ENCODE results near the gene KCTD10.
A peak's percentile ranks its signal among the peaks of the same experiment; 100 is the strongest.

Gene KCTD10, protein sequence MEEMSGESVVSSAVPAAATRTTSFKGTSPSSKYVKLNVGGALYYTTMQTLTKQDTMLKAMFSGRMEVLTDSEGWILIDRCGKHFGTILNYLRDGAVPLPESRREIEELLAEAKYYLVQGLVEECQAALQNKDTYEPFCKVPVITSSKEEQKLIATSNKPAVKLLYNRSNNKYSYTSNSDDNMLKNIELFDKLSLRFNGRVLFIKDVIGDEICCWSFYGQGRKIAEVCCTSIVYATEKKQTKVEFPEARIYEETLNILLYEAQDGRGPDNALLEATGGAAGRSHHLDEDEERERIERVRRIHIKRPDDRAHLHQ

DNA sequence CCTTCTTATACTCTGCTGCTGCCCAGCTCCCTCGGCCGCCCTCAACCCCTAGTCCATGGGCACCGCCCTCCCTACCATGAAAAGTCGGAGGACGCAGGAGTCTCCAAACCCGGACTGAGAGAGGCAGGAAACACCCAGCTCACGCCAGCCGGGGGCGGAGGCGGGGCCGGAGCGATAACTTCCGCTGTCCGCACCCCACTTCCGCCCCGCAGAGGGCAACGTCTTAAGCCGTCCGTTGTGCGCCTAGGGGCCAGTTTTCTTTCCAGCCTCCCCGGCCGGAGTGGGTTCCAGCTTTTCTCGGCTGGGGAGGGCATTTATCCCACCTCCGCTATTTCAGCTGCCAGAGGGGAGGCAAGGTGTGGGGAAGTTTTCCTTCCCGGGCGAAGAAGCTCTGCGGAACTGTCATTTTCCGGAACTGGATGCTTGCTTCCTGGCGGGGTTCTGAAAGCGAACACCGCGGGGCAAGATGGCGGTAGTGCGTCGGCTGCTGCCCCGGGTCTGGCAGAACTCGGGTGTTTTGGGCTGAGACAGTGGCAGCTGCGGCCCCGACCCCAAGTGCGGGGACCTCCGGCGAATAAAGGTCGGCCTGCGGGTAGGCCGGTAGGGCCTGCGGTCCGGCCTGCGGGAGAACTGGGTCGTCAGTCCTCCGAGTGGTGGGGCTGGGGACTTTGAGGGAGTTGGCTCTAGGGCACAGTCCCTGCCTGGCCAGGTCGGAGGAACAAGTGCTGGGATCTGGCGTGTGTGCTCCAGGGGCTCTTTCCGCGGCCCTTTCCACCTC, at the start of gene KCTD10, which contains the start of gene UBE3B:
Gene KCTD10, minus strand, starts transcription at position 116 of the 778 bp plus-strand sequence. Its CDS starts 38 bp downstream, at position 78.
Gene UBE3B, plus strand, starts transcription at position 450 of the 778 bp plus-strand sequence. CDS start 5,918 bp downstream, outside the sequence.
- peak; percentile 91 for DNase-seq

DNA sequence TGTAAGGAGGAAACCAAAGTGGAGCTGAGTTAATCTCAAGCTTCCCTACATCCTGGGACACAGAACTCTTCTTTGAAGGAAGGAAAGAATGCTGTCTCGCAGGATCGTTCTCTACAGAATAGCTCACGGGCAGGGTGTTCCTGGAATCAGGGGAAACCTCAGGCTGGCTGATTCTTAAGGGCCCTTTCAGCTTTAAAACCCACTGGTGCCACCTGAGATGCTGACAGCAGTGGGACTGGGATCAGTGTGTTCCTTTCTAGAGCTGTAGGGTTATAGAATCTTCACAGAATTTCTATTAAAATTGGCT, 48.1 kb upstream of the KCTD10 start:
- DNase-seq, result no peak

DNA sequence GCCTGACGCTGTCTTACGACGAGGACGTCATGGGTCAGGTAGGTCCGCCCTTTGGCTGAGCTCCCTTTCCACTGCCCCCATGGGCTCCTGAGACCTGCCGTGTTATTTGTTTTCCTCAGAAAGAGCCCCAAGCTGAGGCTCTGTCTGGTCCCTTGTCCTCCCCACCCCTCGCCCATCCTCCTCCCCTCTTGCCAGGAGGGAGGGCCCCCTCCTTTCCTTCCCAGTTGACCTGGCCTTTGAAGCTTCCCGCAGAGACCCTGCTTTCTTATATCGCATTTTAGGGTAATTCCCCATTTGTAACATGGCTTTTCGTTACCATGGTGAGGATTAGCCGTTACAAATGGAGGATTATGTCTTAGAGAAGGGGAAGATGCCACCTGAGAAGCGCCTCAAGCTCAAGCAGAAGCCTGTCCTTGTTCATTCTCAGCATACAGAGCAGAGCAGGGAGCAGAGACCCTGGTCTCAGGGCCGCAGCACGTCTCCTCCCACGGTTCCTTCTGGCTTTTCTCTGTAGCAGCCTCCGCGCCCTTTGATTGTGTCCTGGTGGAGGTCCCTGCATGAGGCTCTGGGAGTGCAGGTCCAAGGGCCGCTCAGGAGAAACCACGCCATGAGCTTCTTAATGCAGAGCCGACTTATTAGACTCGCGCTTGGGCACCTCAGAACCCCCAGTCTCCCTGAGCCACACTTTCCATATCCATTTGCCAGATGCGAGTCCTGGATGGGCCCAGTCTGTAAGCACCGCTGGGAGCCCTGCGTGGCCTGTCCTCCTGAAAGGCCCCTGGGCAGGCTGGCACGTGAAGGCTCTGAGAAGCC, 47.6 kb upstream of the KCTD10 start:
- no peak for DNase-seq

DNA sequence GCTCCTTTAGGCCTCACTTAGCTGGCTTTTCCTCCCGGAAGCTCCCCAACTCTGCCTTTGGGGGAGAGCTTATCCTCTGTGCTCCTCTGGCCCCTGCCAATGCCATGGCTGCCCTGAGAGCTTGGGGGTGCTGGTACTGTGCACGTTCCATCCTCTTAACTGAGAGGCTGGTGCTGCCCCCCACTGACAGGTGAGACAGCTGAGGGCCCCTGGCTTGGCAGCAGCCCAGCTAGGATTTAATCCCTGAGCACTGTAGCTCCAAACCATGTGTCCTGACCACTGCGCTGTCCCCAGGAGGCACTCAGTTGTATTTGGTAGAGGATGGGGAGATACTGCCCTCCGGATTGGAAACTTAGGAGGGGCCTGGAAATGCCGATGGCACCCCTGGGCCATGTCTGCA, 46.4 kb upstream of the KCTD10 start:
- DNase-seq, result no peak

DNA sequence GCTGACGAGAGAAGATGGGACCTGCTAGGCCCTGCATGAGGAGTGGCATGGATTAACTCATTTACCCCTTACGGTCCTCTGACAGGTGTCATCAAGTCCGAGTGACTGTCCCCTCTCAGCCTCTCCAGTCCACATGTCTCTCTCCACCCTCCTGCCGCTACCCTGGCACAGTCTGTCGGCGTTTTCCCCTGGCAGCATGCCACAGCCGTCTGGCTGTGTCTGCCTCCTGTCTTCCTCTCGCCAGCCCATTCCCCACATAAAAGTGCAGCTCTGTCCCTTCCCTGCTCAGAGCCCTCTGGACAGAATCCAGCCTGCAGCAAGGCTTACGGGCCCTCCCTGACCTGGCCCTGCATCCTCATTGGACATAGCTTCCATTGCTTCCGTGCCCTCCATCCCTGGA, 46.0 kb upstream of the KCTD10 start:
- no peak for DNase-seq

DNA sequence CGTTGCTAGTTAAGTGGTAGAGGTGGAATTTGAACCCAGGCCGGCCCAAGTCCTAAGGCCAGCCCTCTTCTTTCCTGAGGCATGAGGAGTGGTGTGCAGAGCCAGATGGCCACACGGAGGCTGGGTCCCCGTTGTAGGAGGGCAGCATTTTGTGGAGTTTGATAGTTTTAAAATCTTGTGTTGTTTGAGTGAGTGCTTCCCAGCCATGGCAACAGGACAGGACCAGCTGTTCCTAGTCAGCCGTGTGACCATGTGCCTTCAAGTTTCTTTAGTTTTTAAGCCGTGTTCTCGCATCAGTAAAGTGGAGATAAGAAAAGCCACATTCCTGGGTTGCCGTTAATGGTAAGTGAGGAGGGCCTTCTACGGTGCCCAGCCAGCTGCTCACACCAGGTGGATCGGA, 44.7 kb upstream of the KCTD10 start:
- no peak for DNase-seq

DNA sequence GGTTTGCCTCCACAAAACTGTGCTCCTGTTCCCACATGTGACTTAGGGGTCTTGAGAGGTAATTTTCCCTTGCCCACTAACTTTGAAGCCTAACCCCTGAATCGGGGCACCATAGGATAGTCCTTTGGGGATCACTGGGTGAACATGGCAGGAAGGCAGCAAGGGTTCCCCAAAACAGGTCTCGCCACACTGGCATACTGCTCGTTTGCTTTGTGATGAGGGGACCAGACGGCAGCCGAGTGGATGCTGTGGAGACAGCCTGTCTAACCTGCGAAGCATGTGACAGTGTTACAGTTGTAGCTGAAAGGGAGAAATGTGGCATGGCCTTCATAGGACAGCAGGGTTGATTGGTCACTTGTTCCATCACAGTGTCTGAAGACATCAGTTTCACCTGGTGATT, 42.7 kb upstream of the KCTD10 start:
- DNase-seq, result no peak

DNA sequence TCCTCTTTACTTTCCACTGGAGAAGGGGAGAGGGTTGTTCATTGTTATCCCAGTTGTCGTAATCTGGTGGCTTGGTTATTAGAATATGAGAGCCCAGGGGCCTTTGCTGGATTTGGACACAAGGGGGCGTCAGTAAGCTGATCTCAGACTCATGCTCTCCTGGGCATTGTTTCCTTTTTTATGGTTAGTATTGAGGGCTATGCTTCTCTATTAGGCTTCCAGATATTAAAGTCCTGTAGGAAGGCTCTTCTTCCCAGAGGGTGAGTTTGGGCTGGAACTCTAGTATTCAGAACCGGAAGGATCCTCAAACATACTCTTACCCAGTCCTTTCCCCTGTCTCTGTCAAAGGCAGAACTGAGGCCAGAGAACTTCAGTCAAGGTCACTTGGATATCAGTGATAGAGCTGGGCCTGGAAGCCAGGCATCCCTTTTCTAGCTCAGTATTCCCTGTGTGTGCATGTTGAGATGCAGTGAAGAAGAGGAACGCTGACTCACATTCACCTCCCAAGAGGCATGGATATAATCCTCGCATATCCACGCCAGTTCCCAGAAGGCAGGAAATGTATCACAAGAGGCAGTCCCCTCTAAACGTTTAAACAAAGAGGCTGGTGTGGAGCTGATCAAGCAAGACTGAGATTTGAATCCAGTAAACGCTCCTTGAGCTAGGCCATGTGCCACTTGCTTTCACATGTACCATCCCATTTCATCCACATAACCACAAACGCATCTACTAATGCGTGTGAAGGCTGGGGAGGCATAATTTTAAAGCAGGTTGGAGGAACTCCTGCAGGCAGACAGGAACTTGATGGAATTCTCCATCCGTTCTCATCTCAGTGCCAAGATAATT, 41.9 kb upstream of the KCTD10 start:
- DNase-seq, result peak; percentile 49

DNA sequence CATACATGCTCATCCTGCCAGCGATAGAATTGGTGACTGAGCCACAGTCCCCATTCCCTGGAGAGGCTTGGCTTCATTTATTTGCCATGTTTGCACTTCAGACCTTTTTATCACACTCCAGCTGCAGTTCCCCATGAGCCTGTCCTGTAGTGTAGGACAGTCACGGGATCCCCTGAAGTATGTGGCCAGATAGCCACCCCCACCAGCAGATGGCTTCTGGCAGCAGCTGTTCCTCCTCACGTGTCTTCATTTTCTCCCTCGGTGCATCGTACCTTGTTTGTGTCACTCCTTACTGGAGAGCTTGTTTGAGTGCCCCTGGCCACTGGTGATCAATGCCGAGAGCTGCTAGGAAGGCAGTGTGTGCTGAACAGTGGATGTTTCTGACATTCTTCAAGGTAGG, 40.5 kb upstream of the KCTD10 start:
- DNase-seq, result no peak

DNA sequence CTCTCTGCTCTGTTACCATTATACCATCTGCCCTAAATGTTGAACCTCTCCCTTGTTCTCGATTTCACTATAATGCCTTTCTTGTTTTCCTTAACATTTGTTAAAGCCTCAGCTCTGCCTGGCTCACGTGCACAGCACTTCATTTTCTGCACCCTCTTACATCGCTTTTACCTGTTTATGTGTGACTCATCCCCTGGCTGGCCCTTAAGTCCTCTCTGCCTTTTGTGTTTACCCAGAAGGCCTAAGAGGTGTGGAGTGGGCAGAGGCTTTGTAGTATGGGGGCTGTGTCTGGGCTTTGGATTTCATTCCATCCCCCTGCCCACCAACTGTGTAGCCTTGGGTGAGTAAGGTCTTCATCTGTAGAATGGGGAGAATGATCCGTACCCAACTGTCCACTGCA, 36.9 kb upstream of the KCTD10 start:
- no peak for DNase-seq

DNA sequence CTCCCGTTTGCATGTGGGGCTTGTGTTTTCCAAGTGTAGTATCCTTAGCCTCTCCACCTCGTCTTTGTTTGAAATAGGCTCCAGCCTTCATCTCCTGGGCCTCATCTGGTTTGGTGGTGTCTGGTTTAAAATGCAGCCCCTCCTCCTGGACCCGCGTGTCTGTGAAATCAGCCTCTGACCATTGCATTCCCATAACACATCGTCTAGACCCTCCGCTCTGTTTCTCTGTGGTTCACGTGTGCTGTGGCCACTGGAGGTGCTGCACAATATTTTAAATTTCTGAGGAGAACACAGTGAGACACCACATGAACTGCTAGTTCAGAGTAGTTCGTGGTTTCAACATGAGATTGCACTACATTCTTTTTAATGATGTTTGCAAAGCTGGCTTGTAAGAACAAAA, 36.0 kb upstream of the KCTD10 start:
- no peak for DNase-seq

DNA sequence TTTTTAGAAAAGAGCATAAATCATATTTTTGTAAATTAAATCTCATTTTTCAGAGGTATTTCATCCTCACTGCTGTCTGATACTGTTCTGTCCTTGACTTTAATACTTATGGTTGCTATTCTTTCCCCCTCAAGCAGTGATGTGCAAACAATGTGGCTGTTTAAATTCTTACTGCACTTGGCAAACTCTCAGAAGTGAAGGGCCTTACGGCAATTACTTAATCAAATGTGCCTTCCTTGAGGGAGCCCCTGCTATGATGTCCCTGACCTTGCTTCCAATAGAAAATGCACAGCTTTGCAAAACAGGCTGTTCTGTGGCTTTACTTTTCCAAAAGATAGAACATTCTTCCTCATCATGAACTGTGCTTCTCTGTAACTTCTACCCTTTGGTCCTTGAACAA, 35.5 kb upstream of the KCTD10 start:
- no peak for DNase-seq

DNA sequence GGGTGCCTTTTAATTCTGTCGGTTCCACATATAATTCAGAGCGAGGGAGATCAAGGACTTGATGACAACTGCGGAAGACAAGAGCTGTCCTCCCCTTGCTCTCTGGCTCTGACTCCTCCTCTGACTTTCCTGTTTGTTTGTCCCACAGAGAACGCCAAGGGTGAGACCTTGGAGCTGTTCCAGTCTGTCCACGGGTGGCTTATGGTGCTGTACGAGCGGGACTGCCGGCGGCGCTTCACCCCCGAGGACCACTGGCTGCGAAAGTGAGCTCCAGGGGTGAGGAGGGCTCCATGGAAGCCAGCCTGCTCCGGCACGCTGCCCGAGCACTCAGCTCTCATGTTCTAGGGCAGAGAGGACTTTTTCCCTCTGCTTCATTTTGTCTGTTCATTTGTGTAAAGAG, 33.1 kb upstream of the KCTD10 start:
- DNase-seq, result no peak

DNA sequence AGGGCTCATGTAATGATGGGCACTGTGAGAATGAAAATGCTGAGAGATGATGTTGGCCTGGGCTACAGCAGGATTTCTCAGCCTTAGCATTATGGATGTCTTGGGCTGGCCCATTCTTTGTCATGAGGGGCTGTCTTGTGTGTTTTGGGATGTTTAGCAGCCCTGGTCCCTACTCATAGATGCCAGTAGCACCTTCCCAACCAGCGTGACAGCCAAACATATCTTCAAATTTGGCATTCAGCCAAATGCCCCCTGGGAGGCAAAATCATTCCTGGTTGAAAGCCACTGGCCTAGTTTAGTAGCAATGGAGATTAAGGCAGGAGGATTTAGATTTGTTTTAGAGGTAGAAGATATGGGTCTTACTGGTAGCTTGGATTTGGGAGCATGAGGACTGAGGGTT, 27.0 kb upstream of the KCTD10 start:
- DNase-seq, result no peak

DNA sequence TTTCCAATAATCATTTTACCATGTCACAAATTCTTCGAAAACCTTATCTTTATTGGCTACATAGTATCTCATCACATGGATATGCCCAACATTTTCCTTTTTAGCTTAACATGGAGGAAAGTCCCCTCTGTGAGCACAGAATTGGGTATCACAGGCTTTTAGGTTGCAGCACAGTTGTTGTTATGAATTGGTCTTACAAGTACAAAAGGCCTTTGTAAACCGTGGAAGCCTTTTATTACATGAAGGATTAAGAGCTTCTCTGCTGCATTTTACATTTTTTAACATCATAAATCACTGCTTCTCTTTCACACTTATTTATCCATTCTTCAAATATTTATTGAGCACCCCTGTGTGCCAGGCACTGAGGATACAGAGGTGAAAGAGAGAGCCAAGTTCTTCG, 26.5 kb upstream of the KCTD10 start:
- no peak for DNase-seq

DNA sequence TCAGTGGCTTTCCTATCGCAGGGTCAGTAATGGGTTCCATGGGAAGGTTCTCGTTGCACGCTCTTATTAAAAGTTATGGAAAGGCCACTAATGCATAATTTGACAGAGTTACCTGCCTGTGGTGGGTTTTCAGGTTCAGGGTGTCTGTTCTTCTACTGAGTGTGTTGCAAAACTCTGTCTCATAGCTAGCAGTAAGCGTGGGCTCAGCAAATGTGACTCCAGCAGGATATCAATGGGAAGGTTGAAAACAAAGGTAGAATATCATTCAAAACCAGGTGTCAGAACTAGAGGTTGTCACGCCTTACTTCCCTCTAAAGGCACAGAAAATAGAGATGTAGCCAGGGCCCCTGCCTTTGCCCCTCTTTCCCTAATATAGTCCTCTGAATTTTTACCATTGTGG, 25.2 kb upstream of the KCTD10 start:
- DNase-seq, result no peak

DNA sequence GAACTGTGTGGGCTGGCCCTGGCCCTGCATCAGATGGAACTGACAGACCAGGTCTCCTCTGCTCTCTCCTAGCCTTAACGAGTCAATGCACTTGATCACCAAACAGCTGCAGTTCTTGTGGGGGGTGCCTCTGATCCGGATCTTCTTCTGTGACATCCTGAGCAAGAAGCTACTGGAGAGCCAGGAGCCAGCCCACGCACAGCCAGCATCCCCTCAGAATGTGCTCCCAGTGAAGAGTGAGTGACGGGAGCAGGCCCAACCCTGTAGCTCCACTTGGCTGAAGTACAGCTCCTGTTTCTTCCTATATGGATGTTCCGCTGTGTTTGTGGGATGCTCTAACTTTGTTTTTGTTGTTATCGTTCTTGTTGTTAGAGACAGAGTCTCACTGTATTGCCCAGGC, 24.2 kb upstream of the KCTD10 start:
- DNase-seq, result no peak

DNA sequence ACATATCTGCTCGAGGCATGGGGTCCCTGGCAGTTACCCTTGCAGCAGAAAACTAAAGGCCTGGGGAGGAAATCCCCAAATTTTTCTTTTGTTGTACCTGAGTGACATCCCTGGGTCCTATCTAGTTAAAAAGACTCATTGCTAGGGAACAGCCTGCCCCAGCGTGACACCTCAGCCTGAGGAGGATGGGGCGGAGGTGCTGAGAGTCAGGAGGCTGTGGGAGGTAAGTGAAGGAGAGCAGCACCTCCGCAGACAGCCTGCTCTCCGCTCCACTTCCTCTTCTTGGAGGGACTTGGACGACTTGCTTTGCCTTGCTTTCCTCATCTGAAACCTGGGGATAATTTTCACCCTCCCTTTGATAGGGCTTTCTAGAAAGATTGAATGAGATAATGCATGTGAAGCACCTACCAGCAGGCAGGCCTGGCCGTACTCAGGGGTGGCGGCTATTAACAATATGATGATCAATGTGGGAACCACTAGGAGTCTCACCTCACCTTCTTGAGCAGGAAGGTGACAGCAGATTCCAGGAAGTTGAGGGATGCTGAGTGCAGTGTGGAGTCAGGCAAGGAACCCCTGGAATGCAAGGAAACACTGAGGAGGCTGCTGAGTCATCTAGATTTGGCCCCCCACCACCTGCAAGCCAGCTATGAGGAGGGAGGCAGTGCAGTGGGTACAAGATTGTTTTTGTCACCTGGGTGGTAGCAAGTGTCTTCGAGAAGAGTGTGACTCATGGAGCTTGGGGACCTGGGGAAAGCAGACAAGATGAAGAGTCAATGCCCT, 23.5 kb upstream of the KCTD10 start:
- DNase-seq, result no peak

DNA sequence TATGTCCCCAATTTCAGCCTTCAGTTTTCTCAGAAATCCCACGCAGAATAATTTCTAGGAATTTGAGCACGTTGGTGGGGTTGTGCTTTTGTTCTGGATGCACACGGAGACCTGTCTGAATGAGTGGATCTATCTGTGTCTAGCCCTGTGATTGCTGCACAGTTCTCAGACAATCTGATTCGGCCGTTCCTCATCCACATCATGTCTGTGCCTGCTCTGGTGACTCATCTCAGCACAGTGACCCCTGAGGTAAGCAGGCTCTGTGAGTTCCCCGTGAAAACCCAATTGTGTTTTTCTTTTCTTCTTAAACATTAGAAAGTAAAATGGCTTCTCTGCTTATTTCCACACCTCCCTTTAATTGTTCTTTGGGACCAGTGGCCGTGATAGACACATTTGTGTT, 20.6 kb upstream of the KCTD10 start:
- no peak for DNase-seq

DNA sequence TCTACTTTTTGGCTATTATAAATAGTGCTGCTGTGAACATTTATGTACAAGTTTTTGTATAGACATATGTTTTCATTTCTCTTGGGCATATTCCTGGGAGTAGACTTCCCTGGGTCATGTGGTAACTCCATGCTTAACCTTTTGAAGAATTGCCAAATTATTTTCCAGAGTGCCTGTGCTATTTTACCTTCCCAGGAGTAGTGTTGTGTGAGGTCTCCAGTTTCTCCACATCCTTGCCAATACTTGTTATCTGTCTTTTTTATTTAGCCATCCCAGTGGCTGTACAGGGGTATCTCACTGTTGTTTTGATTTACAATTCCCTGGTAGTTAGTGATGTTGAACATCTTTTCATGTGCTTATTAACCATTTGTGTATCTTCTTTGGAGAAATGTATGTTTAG, 19.2 kb upstream of the KCTD10 start:
- DNase-seq, result no peak

DNA sequence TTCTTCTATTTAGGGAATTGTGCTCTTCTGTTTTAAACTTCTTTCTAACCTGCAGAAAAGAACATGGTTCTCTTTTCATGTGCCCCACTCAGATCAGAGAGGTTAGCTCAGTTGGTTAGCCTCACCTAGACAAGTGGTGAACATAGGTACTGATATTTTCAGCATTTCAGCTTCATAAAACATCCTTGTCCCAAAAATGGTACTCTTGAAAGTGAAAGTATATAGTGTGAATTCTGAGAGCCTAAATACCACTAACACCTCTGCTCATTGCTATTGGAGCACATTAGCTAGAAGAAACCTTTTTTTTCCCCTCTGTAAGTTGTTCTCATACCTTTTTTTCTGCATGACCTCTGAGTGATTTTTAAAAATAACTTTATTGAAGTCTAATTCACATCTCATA, 17.9 kb upstream of the KCTD10 start:
- no peak for DNase-seq

DNA sequence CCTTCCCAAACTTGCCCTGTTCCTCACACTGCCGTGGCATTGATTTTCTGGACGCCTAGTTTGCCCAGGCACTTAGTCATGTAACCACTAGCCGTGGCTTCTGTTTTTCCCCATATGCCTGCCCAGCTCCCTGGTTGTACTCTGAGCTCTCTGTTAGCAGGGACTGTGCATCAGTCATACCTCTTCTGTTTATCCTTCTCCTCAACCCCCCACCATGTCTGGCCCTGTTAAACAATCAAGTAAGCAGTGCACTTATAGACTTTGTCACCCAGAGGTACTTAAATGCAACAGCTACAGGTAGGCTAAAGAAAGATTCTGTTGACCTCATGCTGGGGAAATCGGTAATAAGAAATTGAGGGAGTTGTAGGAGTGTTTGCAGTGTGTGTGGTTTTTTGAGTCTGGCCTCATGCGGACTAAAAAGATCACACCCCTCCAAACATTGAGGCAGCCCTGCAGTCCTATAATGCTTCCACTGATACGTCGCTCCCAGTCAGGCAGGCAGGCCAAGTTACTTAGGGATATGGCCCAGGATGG, 17.3 kb upstream of the KCTD10 start:
- no peak for DNase-seq
